ENCODE data around the gene BIN1. TPM values are rescaled to one million over a fixed set of nuclear protein-coding genes. Genes with fewer than 3 reads are reported as not detected.

The BIN1 gene
- total and polyA plus RNA-seq, 2 of the 4 experiments (the other 2 are of a cell fraction) = 18.1 to 25.7 TPM

GRCh38 chr2:127024769-127025358, 82.1 kb downstream of the BIN1 start:
- peak; percentile 40 for DNase-seq
- no peaks in the 10 kb centered on the region for H3K9me1 ChIP-seq (ENCODE audit: insufficient read depth, low read length)
- peak overlapping the region; percentile 39 to 61; a peak in 2 of 4 replicates for H4K8ac ChIP-seq (ENCODE audit: low read depth in 2 of 2, low read length in 2 of 2)
- H3K9ac ChIP-seq (ENCODE audit: low read depth, low read length) = peak overlapping the region; percentile 1; the same call in 1 of the 2 replicates
- WGBS, 2 experiments (ENCODE audit: extremely low coverage in 2 of 2, insufficient read length in 1 of 2) = 13% methylated on average over 16 of the region's 29 CpGs; no CpG with 5 or more reads in 1 of the 2 experiments
- no peaks in the 10 kb centered on the region for H3K36me3 ChIP-seq (ENCODE audit: control insufficient read depth, insufficient read depth, low read length)
- ATAC-seq (ENCODE audit: low read depth) = peak; percentile 68
- H3K23ac ChIP-seq (ENCODE audit: low read depth, low read length) = no peak overlapping the region
- H3K27ac ChIP-seq (ENCODE audit: insufficient read depth, low read length) = no peak overlapping the region; the same call in 1 of the 2 replicates
- H3K79me1 ChIP-seq (ENCODE audit: low read depth in 1 of 2, low read length in 2 of 2) = no peaks in the 10 kb centered on the region
- peak overlapping the region; percentile 36 for H3K4me3 ChIP-seq (ENCODE audit: insufficient read depth, low read depth, low read length)
- peak overlapping the region; percentile 22; the same call in 1 of the 2 replicates for H3K4ac ChIP-seq (ENCODE audit: low read depth, low read length)
- H2AFZ ChIP-seq (replicated peaks; ENCODE audit: low read length, poor library complexity) = peak overlapping the region; percentile 93
- no peak overlapping the region for H3K18ac ChIP-seq (ENCODE audit: low read depth, low read length)
- in situ Hi-C loops (cut with MboI; ENCODE audit: low sequenced_read_pairs) = no loop called here
- no TSS peak for BruUV-seq (replicated peaks)
- peaks cover 6% of the 10 kb centered on the region for H3K27me3 ChIP-seq (ENCODE audit: control insufficient read depth, insufficient read depth, low read length)
- ChIA-PET POLR2A (ENCODE audit: unreplicated experiment) (no interaction called here), CTCF (interaction anchor here (0.6 to 0.8 kb wide), 3 partner anchors 11 to 43 kb away, joined by 3 to 4 read pairs (median 3); no protein-coding TSS in a partner anchor)
- H2AK9ac ChIP-seq (replicated peaks; ENCODE audit: low read depth, low read length, poor library complexity) = no peak overlapping the region
- H2BK5ac ChIP-seq (ENCODE audit: low read depth, low read length, poor library complexity, severe bottlenecking) = no peak overlapping the region
- peaks cover 5% of the 10 kb centered on the region; the same call in 1 of the 2 replicates for H3K4me1 ChIP-seq (ENCODE audit: control insufficient read depth, insufficient read depth, low read length)
- peak overlapping the region; percentile 60 for H3K4me2 ChIP-seq (ENCODE audit: low read depth, low read length)
- H2AK5ac ChIP-seq (ENCODE audit: low read depth, low read length) = no peak overlapping the region
- H2BK20ac ChIP-seq (ENCODE audit: low read depth, low read length) = no peak overlapping the region
- no peak overlapping the region; the same call in 1 of the 2 replicates for H4K91ac ChIP-seq (ENCODE audit: insufficient read depth, low read depth, low read length)
- dilution Hi-C loops (cut with HindIII; ENCODE audit: low sequenced_read_pairs, unreplicated experiment) = no loop called here
- H3K9me3 ChIP-seq (ENCODE audit: control insufficient read depth, insufficient read depth, low read length) = peaks cover 3% of the 10 kb centered on the region; the same call in 1 of the 2 replicates
- TF ChIP-seq ELK1 (IDR thresholded peaks at IDR 0.05; ENCODE audit: borderline replicate concordance, low read depth, low read length) (no peak), CTCF (conservative IDR thresholded peaks at IDR 0.05; ENCODE audit: low read depth, low read length) (peak; percentile 31; the same call in 1 of the 2 replicates)
- no peak overlapping the region for H2BK120ac ChIP-seq (ENCODE audit: low read depth, low read length)
- 0 out of 2 replicates have a peak overlapping the region, but pooled peaks have one; percentile 30 for H4K5ac ChIP-seq (ENCODE audit: low read depth, low read length)
- 0 out of 2 replicates have a peak overlapping the region, but pooled peaks have one; percentile 11 for H3K14ac ChIP-seq (replicated peaks; ENCODE audit: low read depth, low read length)
- no peak overlapping the region for H3K56ac ChIP-seq (ENCODE audit: extremely low read depth, insufficient read depth, low read length)
- no peak overlapping the region for H2BK15ac ChIP-seq (ENCODE audit: low read depth, low read length)
- no peaks in the 10 kb centered on the region for H4K20me1 ChIP-seq (ENCODE audit: insufficient read depth, low read length)
- intact Hi-C loops (cut with micrococcal nuclease) = loop anchor here (10.0 kb wide), 1 partner anchor 370 kb away; the partner anchor contains the start of gene GYPC

All from IMR-90 (cell line).